ENCODE data around the gene MRPL40. TPM values are rescaled to one million over a fixed set of nuclear protein-coding genes. Genes with fewer than 3 reads are reported as not detected.

Gene MRPL40
- total and polyA plus RNA-seq, 2 of the 13 experiments (the other 11 are each of a cell fraction or from before 2014, with no cell fraction given): 42.7 to 79.7 TPM

GRCh38 chr22:19402642-19403191, 29.6 kb upstream of the MRPL40 start:
- CTCF ChIA-PET (ENCODE audit: low intra/inter-chr PET ratio, low total read pairs): no interaction called here
- H3K4me3 ChIP-seq (replicated peaks in 1 of 3; ENCODE audit: insufficient read depth in 1 of 3, low read depth in 2 of 3, low read length in 3 of 3): no peak overlapping the region
- no peak for DNase-seq (ENCODE audit: low spot score)
- no TSS peak for BruUV-seq (replicated peaks)
- TF ChIP-seq JUN (CRISPR knock-in tag; IDR thresholded peaks at IDR 0.05): no peak
- no peak for TF ChIP-seq ZSCAN9 (CRISPR knock-in tag; IDR thresholded peaks at IDR 0.05; ENCODE audit: borderline replicate concordance)
- no peak for TF ChIP-seq FLYWCH1 (CRISPR knock-in tag; IDR thresholded peaks at IDR 0.05)
- TF ChIP-seq THAP7 (CRISPR knock-in tag; IDR thresholded peaks at IDR 0.05): no peak
- no peak overlapping the region for H3K27ac ChIP-seq (ENCODE audit: extremely low read length, insufficient read depth, low read length)
- H3K79me2 ChIP-seq (ENCODE audit: insufficient read depth, low read length): no peaks in the 10 kb centered on the region
- H2AFZ ChIP-seq (ENCODE audit: low read length): no peak overlapping the region
- H4K20me1 ChIP-seq (ENCODE audit: insufficient read depth, low read length): no peaks in the 10 kb centered on the region
- intact Hi-C loops (cut with micrococcal nuclease; ENCODE audit: unreplicated experiment): no loop called here
- POLR2A ChIA-PET: no interaction called here
- H3K4me1 ChIP-seq (ENCODE audit: insufficient read depth, low read length): peaks cover 11% of the 10 kb centered on the region
- H3K4me2 ChIP-seq (ENCODE audit: low read depth, low read length): no peak overlapping the region
- H3K36me3 ChIP-seq (replicated peaks in 1 of 2; ENCODE audit: control insufficient read depth in 1 of 2, insufficient read depth in 2 of 2, low read length in 2 of 2): peaks cover 24 to 66% of the 10 kb centered on the region in 2 experiments; a peak in 4 of 5 replicates
- no peak for ATAC-seq
- no peak for FAIRE-seq
- in situ Hi-C loops (cut with HindIII; ENCODE audit: extremely low pct_ligation_motif_present, low pct_unique_long_range_greater_than_20kb): no loop called here
- no peaks in the 10 kb centered on the region for H3K27me3 ChIP-seq (ENCODE audit: control insufficient read depth in 1 of 2, insufficient read depth in 2 of 2, low read length in 2 of 2)
- 98% methylated on average over 4 of the region's 4 CpGs for WGBS (ENCODE audit: low lambda C conversion rate)
- H3K9ac ChIP-seq (ENCODE audit: insufficient read depth, low read depth, low read length): no peak overlapping the region
- H3K9me3 ChIP-seq (ENCODE audit: low read length): no peaks in the 10 kb centered on the region

- peaks cover 28 to 70% of the 10 kb centered on the region in 2 experiments; a peak in 4 of 5 replicates for H3K36me3 ChIP-seq (replicated peaks in 1 of 2; ENCODE audit: control insufficient read depth in 1 of 2, insufficient read depth in 2 of 2, low read length in 2 of 2)
- H3K4me3 ChIP-seq (replicated peaks in 1 of 3; ENCODE audit: insufficient read depth in 1 of 3, low read depth in 2 of 3, low read length in 3 of 3): no peak overlapping the region
- H4K20me1 ChIP-seq (ENCODE audit: insufficient read depth, low read length): no peaks in the 10 kb centered on the region
- H3K79me2 ChIP-seq (ENCODE audit: insufficient read depth, low read length): peaks cover 3% of the 10 kb centered on the region
- intact Hi-C loops (cut with micrococcal nuclease; ENCODE audit: unreplicated experiment) (no loop called here), in situ Hi-C loops (cut with HindIII; ENCODE audit: extremely low pct_ligation_motif_present, low pct_unique_long_range_greater_than_20kb) (no loop called here)
- ChIA-PET POLR2A (no interaction called here), CTCF (ENCODE audit: low intra/inter-chr PET ratio, low total read pairs) (no interaction called here)
- no peak for DNase-seq (ENCODE audit: low spot score)
- no peak overlapping the region for H3K27ac ChIP-seq (ENCODE audit: extremely low read length, insufficient read depth, low read length)
- no peak for TF ChIP-seq EHMT2 (IDR thresholded peaks at IDR 0.05; ENCODE audit: borderline replicate concordance, low read depth, low read length)
- no peak for TF ChIP-seq ZNF709 (CRISPR knock-in tag; IDR thresholded peaks at IDR 0.05)
- TF ChIP-seq, protein P1, sequence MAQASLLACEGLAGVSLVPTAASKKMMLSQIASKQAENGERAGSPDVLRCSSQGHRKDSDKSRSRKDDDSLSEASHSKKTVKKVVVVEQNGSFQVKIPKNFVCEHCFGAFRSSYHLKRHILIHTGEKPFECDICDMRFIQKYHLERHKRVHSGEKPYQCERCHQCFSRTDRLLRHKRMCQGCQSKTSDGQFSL (CRISPR knock-in tag; IDR thresholded peaks at IDR 0.05): no peak
- TF ChIP-seq, protein P2, sequence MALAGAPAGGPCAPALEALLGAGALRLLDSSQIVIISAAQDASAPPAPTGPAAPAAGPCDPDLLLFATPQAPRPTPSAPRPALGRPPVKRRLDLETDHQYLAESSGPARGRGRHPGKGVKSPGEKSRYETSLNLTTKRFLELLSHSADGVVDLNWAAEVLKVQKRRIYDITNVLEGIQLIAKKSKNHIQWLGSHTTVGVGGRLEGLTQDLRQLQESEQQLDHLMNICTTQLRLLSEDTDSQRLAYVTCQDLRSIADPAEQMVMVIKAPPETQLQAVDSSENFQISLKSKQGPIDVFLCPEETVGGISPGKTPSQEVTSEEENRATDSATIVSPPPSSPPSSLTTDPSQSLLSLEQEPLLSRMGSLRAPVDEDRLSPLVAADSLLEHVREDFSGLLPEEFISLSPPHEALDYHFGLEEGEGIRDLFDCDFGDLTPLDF (CRISPR knock-in tag; IDR thresholded peaks at IDR 0.05): no peak
- TF ChIP-seq BRD4 (CRISPR knock-in tag; IDR thresholded peaks at IDR 0.05): no peak
- TF ChIP-seq ZNF652 (CRISPR knock-in tag; IDR thresholded peaks at IDR 0.05; ENCODE audit: borderline replicate concordance, low read depth): no peak
- no peak for TF ChIP-seq BCL6 (CRISPR knock-in tag; IDR thresholded peaks at IDR 0.05)
- TF ChIP-seq ZNF550 (CRISPR knock-in tag; IDR thresholded peaks at IDR 0.05; ENCODE audit: borderline replicate concordance): no peak
- no peak for TF ChIP-seq HOXA3 (CRISPR knock-in tag; IDR thresholded peaks at IDR 0.05)
- H3K9ac ChIP-seq (ENCODE audit: insufficient read depth, low read depth, low read length): no peak overlapping the region
- no peak for FAIRE-seq
- peaks cover 11% of the 10 kb centered on the region for H3K4me1 ChIP-seq (ENCODE audit: insufficient read depth, low read length)
- 98% methylated on average over 3 of the region's 3 CpGs for whole genome bisulfite sequencing (ENCODE audit: low lambda C conversion rate)
- H2AFZ ChIP-seq (ENCODE audit: low read length): no peak overlapping the region
- no TSS peak for BruUV-seq (replicated peaks)
- H3K9me3 ChIP-seq (ENCODE audit: low read length): no peaks in the 10 kb centered on the region
- no peak for ATAC-seq
- H3K27me3 ChIP-seq (ENCODE audit: control insufficient read depth in 1 of 2, insufficient read depth in 2 of 2, low read length in 2 of 2): no peaks in the 10 kb centered on the region
- no peak overlapping the region for H3K4me2 ChIP-seq (ENCODE audit: low read depth, low read length)
Observed at GRCh38 chr22:19404676-19405075, 27.7 kb upstream of the MRPL40 start.
